Uterus (tissue), 2 donors: ENCODE measurements around the gene XRCC4.

Experiments used
- CTCF ChIP-seq, 4 experiments: fragments of 200-600 bp in 2 of 4; fragments of 450-650 bp in 2 of 4; sonication (generic) in 2 of 4; IDR thresholded peaks; one replicate each; pipeline ENCODE4 v1.5.1; 2016 to 2019; ENCODE audit warnings: antibody characterized with exemption in 4 of 4, mild to moderate bottlenecking in 2 of 4, moderate library complexity in 1 of 4
- POLR2A ChIP-seq, 2 donors: fragments of 450-650 bp; IDR thresholded peaks; one replicate each; pipeline ENCODE4 v1.6.1; 2016; ENCODE audit warnings: antibody characterized with exemption in 2 of 2, mild to moderate bottlenecking in 1 of 2, moderate library complexity in 1 of 2

DNA sequence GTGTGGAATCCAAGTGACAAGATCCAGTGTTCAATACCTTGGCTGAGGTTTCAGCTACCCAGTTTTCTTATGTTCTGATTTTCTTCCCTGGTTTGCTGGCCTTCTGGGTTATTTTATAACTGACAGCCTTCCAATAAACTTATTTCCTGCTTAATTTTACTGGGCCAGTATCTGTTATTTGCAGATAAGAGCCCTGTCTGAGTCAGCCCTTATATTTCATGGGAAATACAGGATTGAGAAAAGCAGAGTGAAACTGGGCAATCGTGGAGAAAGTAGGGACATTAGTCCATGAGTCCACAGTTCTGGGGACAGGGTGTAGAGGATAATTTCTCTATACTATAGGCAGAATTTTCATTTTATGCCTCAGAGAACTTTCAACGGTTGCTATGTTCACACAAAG is 32.4 kb upstream of the XRCC4 start:
- TF ChIP-seq CTCF (IDR thresholded peaks at IDR 0.05) (no peak), POLR2A (IDR thresholded peaks at IDR 0.05) (no peak)
